Left ventricle myocardium inferior (tissue), 1 donor: ENCODE measurements around the gene IL31RA. TPM values are rescaled to one million over a fixed set of nuclear protein-coding genes. Genes with fewer than 3 reads are reported as not detected.

Experiments
- DNase-seq: peaks from one replicate; pipeline ENCODE4 v3.0.0-alpha.2; 2020
- H3K27ac ChIP-seq: fragments of 200-600 bp; replicated peaks from 2 replicates; pipeline ENCODE4 v1.8.0; 2021
- H3K27me3 ChIP-seq: fragments of 200-600 bp; 2 replicates; pipeline ENCODE4 v1.8.0; 2021; ENCODE audit warnings: low read depth
- H3K36me3 ChIP-seq: fragments of 200-600 bp; 2 replicates; pipeline ENCODE4 v1.8.0; 2021
- H3K4me1 ChIP-seq: fragments of 200-600 bp; 2 replicates; pipeline ENCODE4 v1.8.0; 2021
- H3K4me3 ChIP-seq: fragments of 200-600 bp; 2 replicates; pipeline ENCODE4 v1.8.0; 2021; ENCODE audit warnings: mild to moderate bottlenecking, moderate library complexity
- H3K9me3 ChIP-seq: fragments of 200-600 bp; replicated peaks from 2 replicates; pipeline ENCODE4 v1.8.0; 2021
- CTCF ChIP-seq: fragments of 200-600 bp; IDR thresholded peaks from 2 replicates; pipeline ENCODE4 v1.8.0; 2021; ENCODE audit warnings: antibody characterized with exemption, mild to moderate bottlenecking, borderline replicate concordance
- intact Hi-C: fragments of 100-400 bp; cut with micrococcal nuclease; formaldehyde crosslinking; loops from one replicate; pipeline ENCODE4 v1.11.0; 2022
- total RNA-seq: library from RNA; stranded (reverse); fragmentation: NEBNext Ultra II Directional; extraction: Animal tissue kit (Norgen Biotek cat#: 25700); gene quantifications from one replicate; pipeline ENCODE4 v1.2.1, GENCODE V29; 2021
- donor health status: DM: no; HTN: yes; CAD: no; lungs with severe emphysema.

Gene IL31RA
- total RNA-seq, 1 donor from 2014 or later: 0.27 TPM

- no peak overlapping the region for H3K4me3 ChIP-seq
- no peak for DNase-seq
- peaks cover 69% of the 10 kb centered on the region for H3K36me3 ChIP-seq
- H3K4me1 ChIP-seq: peaks cover 22% of the 10 kb centered on the region
- no peak overlapping the region for H3K27ac ChIP-seq
- intact Hi-C loops: no loop called here
- H3K9me3 ChIP-seq: no peaks in the 10 kb centered on the region
- no peak for TF ChIP-seq CTCF
- H3K27me3 ChIP-seq: no peaks in the 10 kb centered on the region
These were observed 115.1 kb downstream of the IL31RA start for GRCh38 chr5:55966284-55966683.

GRCh38 chr5:55969956-55970355 is 118.8 kb downstream of the IL31RA start:
- intact Hi-C loops: loop anchor here (10.0 kb wide), 1 partner anchor 235 kb away; no protein-coding TSS in a partner anchor
- no peaks in the 10 kb centered on the region for H3K27me3 ChIP-seq
- peaks cover 67% of the 10 kb centered on the region for H3K36me3 ChIP-seq
- peaks cover 47% of the 10 kb centered on the region for H3K4me1 ChIP-seq
- no peaks in the 10 kb centered on the region for H3K9me3 ChIP-seq
- no peak for TF ChIP-seq CTCF
- H3K27ac ChIP-seq: no peak overlapping the region
- no peak overlapping the region for H3K4me3 ChIP-seq
- no peak for DNase-seq

Other genes starting within 250 kb of the IL31RA start
- gene SLC38A9, start 139.0 kb upstream of the IL31RA start, total RNA-seq: 7.0 TPM
- gene DDX4, start 113.3 kb upstream of the IL31RA start, total RNA-seq: not detected
- 125 TPM for gene IL6ST, start 143.6 kb downstream of the IL31RA start, total RNA-seq